ENCODE measurements around the gene MACROD2. TPM values are rescaled to one million over a fixed set of nuclear protein-coding genes. Genes with fewer than 3 reads are reported as not detected.

The MACROD2 gene
- total RNA-seq, 2 donors from 2014 or later: 0.94 to 10.4 TPM

- Histone ChIP-seq H3K4me1 (no peaks in the 10 kb centered on the region), H3K36me3 (no peaks in the 10 kb centered on the region), H3K9me3 (no peaks in the 10 kb centered on the region), H3K27me3 (no peaks in the 10 kb centered on the region), H3K27ac (no peak overlapping the region), H3K4me3 (no peak overlapping the region)
- no peak for DNase-seq (ENCODE audit: low spot score)
- TF ChIP-seq CTCF (IDR thresholded peaks at IDR 0.05): no peak
Measured at GRCh38 chr20:15699431-15700146, 1704.3 kb downstream of the MACROD2 start.

- Histone ChIP-seq H3K4me1 (no peaks in the 10 kb centered on the region), H3K27me3 (no peaks in the 10 kb centered on the region), H3K9me3 (no peaks in the 10 kb centered on the region), H3K27ac (no peak overlapping the region), H3K4me3 (no peak overlapping the region), H3K36me3 (no peaks in the 10 kb centered on the region)
- no peak for TF ChIP-seq CTCF (IDR thresholded peaks at IDR 0.05)
- DNase-seq (ENCODE audit: low spot score): no peak
Measured at GRCh38 chr20:15700147-15700765, 1704.9 kb downstream of the MACROD2 start.

- TF ChIP-seq CTCF (IDR thresholded peaks at IDR 0.05): no peak
- DNase-seq (ENCODE audit: low spot score): no peak
- Histone ChIP-seq H3K27ac (no peak overlapping the region), H3K9me3 (no peaks in the 10 kb centered on the region), H3K4me1 (no peaks in the 10 kb centered on the region), H3K4me3 (no peak overlapping the region), H3K27me3 (no peaks in the 10 kb centered on the region), H3K36me3 (no peaks in the 10 kb centered on the region)
Measured at GRCh38 chr20:15702161-15702560, 1706.8 kb downstream of the MACROD2 start.

DNA sequence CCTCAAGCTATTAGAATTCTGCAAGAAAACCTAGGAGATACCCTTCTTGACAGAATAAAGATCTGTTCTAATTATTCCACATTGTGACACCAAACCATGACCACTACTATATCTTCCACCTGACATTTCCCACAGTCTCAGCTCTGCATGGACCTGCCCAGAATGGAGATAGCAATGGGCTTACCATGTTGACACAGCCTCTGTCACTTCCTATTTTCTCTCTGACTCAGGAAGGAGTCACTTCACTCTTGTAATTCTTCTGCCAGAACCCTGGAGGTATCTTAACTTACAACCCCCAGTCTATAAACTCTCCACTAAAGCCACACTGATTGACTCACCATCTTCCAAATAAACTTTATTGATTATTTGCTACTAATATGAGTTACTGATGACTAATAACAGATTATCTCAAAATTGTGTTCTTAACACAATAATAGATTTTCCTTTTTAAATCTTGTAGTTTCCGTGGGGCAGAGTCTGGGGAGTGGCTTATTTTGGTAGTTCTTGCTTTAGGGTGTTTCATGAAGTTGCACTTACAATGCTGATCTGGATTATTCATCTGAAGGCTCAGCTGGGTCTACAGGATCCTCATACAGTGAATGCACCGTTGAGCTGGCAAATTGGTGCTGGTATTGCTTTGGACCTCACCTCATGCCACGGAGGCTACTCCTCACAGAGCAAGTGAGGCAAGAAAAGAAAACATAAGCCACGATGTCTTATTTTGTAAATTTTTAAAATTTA lies 1708.0 kb downstream of the MACROD2 start:
- Histone ChIP-seq H3K27me3 (no peaks in the 10 kb centered on the region), H3K4me1 (no peaks in the 10 kb centered on the region), H3K36me3 (no peaks in the 10 kb centered on the region), H3K4me3 (no peak overlapping the region), H3K27ac (no peak overlapping the region), H3K9me3 (no peaks in the 10 kb centered on the region)
- no peak for TF ChIP-seq CTCF (IDR thresholded peaks at IDR 0.05)
- DNase-seq (ENCODE audit: low spot score): no peak

- DNase-seq (ENCODE audit: low spot score): no peak
- Histone ChIP-seq H3K27ac (no peak overlapping the region), H3K27me3 (no peaks in the 10 kb centered on the region), H3K4me1 (no peaks in the 10 kb centered on the region), H3K4me3 (no peak overlapping the region), H3K36me3 (no peaks in the 10 kb centered on the region), H3K9me3 (no peaks in the 10 kb centered on the region)
- no peak for TF ChIP-seq CTCF (IDR thresholded peaks at IDR 0.05)
Measured at GRCh38 chr20:15705975-15706374, 1710.7 kb downstream of the MACROD2 start.

Data from right atrium auricular region (tissue), 2 donors.